SJCRH30 (cell line): ENCODE results near the gene TM7SF2. TPM values are rescaled to one million over a fixed set of nuclear protein-coding genes. Genes with fewer than 3 reads are reported as not detected.

Experiments used
- DNase-seq, 2 experiments: peaks; one replicate each; pipeline ENCODE4 v3.0.0-alpha.2; 2015 to 2020
- H3K27ac ChIP-seq: fragments of 250-450 bp; sonication (Bioruptor Pico); 2 replicates; pipeline ENCODE4 v1.5.1; 2020; ENCODE audit warnings: mild to moderate bottlenecking, moderate library complexity
- H3K27me3 ChIP-seq: fragments of 250-450 bp; sonication (Bioruptor Pico); 2 replicates; pipeline ENCODE4 v1.5.1; 2020; ENCODE audit warnings: mild to moderate bottlenecking, moderate library complexity
- H3K36me3 ChIP-seq: fragments of 250-450 bp; sonication (Bioruptor Pico); 2 replicates; pipeline ENCODE4 v1.5.1; 2020; ENCODE audit warnings: mild to moderate bottlenecking, moderate library complexity
- H3K4me1 ChIP-seq: fragments of 250-450 bp; sonication (Bioruptor Pico); 2 replicates; pipeline ENCODE4 v1.5.1; 2020; ENCODE audit warnings: mild to moderate bottlenecking, moderate library complexity
- H3K4me3 ChIP-seq: fragments of 250-450 bp; sonication (Bioruptor Pico); 2 replicates; pipeline ENCODE4 v1.5.1; 2020; ENCODE audit warnings: mild to moderate bottlenecking, moderate library complexity
- H3K9me3 ChIP-seq: fragments of 250-450 bp; sonication (Bioruptor Pico); replicated peaks from 2 replicates; pipeline ENCODE4 v1.5.1; 2020; ENCODE audit warnings: mild to moderate bottlenecking, moderate library complexity
- total RNA-seq: library from RNA; depleted of rRNA; stranded (reverse); fragments of >200 nt; shearing (Covaris generic); gene quantifications from 2 replicates; pipeline ENCODE4 v1.2.3, GENCODE V29; 2014

TM7SF2 gene
- total RNA-seq, 1 experiment from 2014 or later: 3.7 TPM

DNA sequence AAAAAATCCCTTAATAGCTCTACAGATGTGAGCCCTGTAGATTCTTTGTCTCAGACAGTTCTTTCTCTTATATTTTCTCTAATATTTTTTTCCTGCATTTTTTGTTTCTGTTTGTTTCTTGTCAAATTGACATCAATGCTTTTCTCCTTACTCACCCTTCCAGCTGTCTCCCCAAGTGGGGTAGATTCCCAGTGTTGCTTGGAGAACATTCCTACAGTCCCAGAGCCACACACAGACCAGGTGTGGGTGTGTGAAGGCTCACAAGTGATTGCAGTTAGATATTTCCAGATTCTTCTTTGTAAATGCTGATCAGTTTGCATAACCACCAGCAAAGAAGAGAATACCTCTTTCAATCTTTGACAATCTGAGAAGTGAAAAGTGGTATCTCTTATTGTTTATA is 8.2 kb upstream of the TM7SF2 start:
- no peaks in the 10 kb centered on the region for H3K36me3 ChIP-seq

GRCh38 chr11:65104628-65105027 is 7.0 kb upstream of the TM7SF2 start:
- no peaks in the 10 kb centered on the region for H3K27me3 ChIP-seq
- DNase-seq: no peak
- H3K36me3 ChIP-seq: no peaks in the 10 kb centered on the region
- H3K4me3 ChIP-seq: no peak overlapping the region
- H3K4me1 ChIP-seq: peaks cover 12% of the 10 kb centered on the region; the same call in 1 of the 2 replicates
- no peaks in the 10 kb centered on the region for H3K9me3 ChIP-seq
- H3K27ac ChIP-seq: no peak overlapping the region

More for the DNA sequence above, 8.2 kb upstream of the TM7SF2 start:
- Histone ChIP-seq H3K9me3 (no peaks in the 10 kb centered on the region), H3K27ac (no peak overlapping the region), H3K27me3 (no peaks in the 10 kb centered on the region), H3K4me3 (no peak overlapping the region), H3K4me1 (peaks cover 12% of the 10 kb centered on the region; the same call in 1 of the 2 replicates)
- DNase-seq: no peak

- Histone ChIP-seq H3K9me3 (no peaks in the 10 kb centered on the region), H3K27me3 (no peaks in the 10 kb centered on the region), H3K4me3 (no peak overlapping the region), H3K27ac (no peak overlapping the region), H3K4me1 (peaks cover 9% of the 10 kb centered on the region; the same call in 1 of the 2 replicates), H3K36me3 (no peaks in the 10 kb centered on the region)
- DNase-seq: no peak
Observed at GRCh38 chr11:65107078-65107477, 4.6 kb upstream of the TM7SF2 start.

DNA sequence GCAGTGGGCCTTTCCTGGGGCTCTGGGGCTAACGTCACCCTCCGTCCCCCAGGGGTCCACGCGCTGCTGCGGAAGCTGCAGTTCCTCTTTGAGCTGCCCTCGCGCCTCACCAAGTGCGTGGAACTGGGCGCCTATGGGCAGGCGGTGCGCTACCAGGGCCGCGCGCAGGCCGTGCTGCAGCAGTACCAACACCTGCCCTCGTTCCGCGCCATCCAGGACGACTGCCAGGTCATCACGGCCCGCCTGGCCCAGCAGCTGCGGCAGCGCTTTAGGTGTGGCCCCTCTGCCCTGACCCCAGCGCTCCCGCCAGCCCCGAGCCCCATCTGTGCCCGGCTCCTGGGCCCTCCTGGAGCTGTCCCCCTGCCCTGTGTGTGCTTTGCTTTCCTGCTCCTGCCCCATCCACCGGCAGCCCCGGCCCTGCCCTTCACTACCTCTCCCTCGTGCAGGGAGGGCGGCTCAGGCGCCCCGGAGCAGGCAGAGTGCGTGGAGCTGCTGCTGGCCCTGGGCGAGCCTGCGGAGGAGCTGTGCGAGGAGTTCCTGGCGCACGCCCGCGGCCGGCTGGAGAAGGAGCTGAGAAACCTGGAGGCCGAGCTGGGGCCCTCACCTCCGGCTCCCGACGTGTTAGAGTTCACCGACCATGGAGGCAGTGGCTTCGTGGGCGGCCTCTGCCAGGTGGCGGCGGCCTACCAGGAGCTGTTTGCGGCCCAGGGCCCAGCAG is 3.8 kb upstream of the TM7SF2 start:
- Histone ChIP-seq H3K4me1 (peaks cover 2% of the 10 kb centered on the region; the same call in 1 of the 2 replicates), H3K9me3 (no peaks in the 10 kb centered on the region), H3K27ac (no peak overlapping the region), H3K4me3 (no peak overlapping the region), H3K36me3 (no peaks in the 10 kb centered on the region), H3K27me3 (no peaks in the 10 kb centered on the region)
- no peak for DNase-seq

DNA sequence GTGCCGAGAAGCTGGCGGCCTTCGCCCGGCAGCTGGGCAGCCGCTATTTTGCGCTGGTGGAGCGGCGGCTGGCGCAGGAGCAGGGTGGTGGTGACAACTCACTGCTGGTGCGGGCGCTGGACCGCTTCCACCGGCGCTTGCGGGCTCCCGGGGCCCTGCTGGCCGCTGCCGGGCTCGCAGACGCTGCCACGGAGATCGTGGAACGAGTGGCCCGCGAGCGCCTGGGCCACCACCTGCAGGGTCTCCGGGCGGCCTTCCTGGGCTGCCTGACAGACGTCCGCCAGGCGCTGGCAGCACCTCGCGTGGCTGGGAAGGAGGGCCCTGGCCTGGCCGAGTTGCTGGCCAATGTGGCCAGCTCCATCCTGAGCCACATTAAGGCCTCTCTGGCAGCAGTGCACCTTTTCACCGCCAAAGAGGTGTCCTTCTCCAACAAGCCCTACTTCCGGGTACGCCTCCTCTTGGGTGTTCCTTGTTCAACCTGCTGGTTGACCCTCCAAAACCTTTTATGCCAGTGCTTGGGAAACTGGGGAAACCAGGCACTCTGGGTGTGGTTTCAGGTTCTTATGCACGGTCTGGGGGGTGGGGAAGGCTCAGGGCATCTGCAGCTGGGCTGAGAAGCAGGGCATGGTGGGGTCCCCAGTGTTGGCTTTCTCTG is 3.1 kb upstream of the TM7SF2 start:
- Histone ChIP-seq H3K36me3 (no peaks in the 10 kb centered on the region), H3K27me3 (no peaks in the 10 kb centered on the region), H3K4me1 (peaks cover 2% of the 10 kb centered on the region; the same call in 1 of the 2 replicates), H3K4me3 (no peak overlapping the region), H3K27ac (no peak overlapping the region), H3K9me3 (no peaks in the 10 kb centered on the region)
- no peak for DNase-seq

DNA sequence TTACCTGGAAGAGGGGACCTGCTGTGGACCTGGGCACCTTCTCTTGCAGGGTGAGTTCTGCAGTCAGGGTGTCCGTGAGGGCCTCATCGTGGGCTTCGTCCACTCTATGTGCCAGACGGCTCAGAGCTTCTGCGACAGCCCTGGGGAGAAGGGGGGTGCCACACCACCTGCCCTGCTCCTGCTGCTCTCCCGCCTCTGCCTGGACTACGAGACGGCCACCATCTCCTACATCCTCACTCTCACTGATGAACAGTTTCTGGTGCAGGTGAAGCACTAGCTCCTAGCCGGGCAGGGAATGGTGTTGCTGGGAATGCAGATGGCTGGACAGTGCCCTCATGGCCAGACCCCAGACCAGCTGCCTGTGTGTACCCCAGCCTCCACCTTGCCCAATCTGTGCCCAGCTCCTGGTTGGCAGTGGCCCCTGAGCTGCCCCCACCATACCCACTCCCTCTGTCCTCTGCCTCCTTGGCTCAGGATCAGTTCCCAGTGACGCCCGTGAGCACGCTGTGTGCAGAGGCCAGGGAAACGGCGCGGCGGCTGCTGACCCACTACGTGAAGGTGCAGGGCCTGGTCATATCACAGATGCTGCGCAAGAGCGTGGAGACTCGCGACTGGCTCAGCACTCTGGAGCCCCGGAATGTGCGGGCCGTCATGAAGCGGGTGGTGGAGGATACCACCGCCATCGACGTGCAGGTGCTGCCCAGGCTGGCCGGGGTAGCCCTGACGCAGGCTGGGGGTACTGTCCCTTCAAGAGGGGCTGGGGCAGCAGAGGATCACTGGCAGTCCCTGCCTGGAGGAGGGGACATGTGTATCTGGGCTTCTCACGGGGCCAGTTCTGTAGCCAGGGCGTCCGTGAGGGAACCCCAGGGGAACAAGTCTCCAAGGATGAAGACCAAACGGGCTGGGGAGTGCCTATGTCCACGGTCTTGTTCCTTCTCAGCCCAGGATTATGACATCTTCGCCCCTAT is 2.2 kb upstream of the TM7SF2 start:
- Histone ChIP-seq H3K36me3 (no peaks in the 10 kb centered on the region), H3K4me3 (no peak overlapping the region), H3K27ac (no peak overlapping the region), H3K27me3 (no peaks in the 10 kb centered on the region), H3K4me1 (peaks cover 2% of the 10 kb centered on the region; the same call in 1 of the 2 replicates), H3K9me3 (no peaks in the 10 kb centered on the region)
- no peak for DNase-seq

- peak; percentile 80 to 89 for DNase-seq
- H3K27me3 ChIP-seq: no peaks in the 10 kb centered on the region
- H3K4me1 ChIP-seq: peaks cover 2% of the 10 kb centered on the region; the same call in 1 of the 2 replicates
- no peaks in the 10 kb centered on the region for H3K36me3 ChIP-seq
- H3K27ac ChIP-seq: no peak overlapping the region
- H3K9me3 ChIP-seq: no peaks in the 10 kb centered on the region
- no peak overlapping the region for H3K4me3 ChIP-seq
Observed at GRCh38 chr11:65110354-65110861, 1.3 kb upstream of the TM7SF2 start.

- H3K4me1 ChIP-seq: peaks cover 2% of the 10 kb centered on the region; the same call in 1 of the 2 replicates
- no peaks in the 10 kb centered on the region for H3K36me3 ChIP-seq
- H3K9me3 ChIP-seq: no peaks in the 10 kb centered on the region
- no peak for DNase-seq
- no peaks in the 10 kb centered on the region for H3K27me3 ChIP-seq
- no peak overlapping the region for H3K27ac ChIP-seq
- H3K4me3 ChIP-seq: no peak overlapping the region
Observed at GRCh38 chr11:65111159-65111743, 421 bp upstream of the TM7SF2 start.

GRCh38 chr11:65112546-65113360 is 1.1 kb downstream of the TM7SF2 start:
- H3K4me1 ChIP-seq: peaks cover 5% of the 10 kb centered on the region; the same call in 1 of the 2 replicates
- H3K9me3 ChIP-seq: no peaks in the 10 kb centered on the region
- no peak overlapping the region for H3K27ac ChIP-seq
- H3K36me3 ChIP-seq: no peaks in the 10 kb centered on the region
- no peak for DNase-seq
- no peak overlapping the region; the same call in 1 of the 2 replicates for H3K4me3 ChIP-seq
- no peaks in the 10 kb centered on the region for H3K27me3 ChIP-seq

- no peak for DNase-seq
- Histone ChIP-seq H3K4me1 (peaks cover 5% of the 10 kb centered on the region; the same call in 1 of the 2 replicates), H3K27ac (no peak overlapping the region), H3K9me3 (no peaks in the 10 kb centered on the region), H3K27me3 (no peaks in the 10 kb centered on the region), H3K4me3 (no peak overlapping the region), H3K36me3 (peaks cover 3% of the 10 kb centered on the region)
Observed at GRCh38 chr11:65113361-65113756, 1.7 kb downstream of the TM7SF2 start.

GRCh38 chr11:65113839-65114238 is 2.2 kb downstream of the TM7SF2 start:
- H3K9me3 ChIP-seq: no peaks in the 10 kb centered on the region
- H3K36me3 ChIP-seq: peaks cover 3% of the 10 kb centered on the region
- no peak for DNase-seq
- no peaks in the 10 kb centered on the region for H3K27me3 ChIP-seq
- H3K4me1 ChIP-seq: peaks cover 5% of the 10 kb centered on the region; the same call in 1 of the 2 replicates
- no peak overlapping the region for H3K27ac ChIP-seq
- H3K4me3 ChIP-seq: no peak overlapping the region

DNA sequence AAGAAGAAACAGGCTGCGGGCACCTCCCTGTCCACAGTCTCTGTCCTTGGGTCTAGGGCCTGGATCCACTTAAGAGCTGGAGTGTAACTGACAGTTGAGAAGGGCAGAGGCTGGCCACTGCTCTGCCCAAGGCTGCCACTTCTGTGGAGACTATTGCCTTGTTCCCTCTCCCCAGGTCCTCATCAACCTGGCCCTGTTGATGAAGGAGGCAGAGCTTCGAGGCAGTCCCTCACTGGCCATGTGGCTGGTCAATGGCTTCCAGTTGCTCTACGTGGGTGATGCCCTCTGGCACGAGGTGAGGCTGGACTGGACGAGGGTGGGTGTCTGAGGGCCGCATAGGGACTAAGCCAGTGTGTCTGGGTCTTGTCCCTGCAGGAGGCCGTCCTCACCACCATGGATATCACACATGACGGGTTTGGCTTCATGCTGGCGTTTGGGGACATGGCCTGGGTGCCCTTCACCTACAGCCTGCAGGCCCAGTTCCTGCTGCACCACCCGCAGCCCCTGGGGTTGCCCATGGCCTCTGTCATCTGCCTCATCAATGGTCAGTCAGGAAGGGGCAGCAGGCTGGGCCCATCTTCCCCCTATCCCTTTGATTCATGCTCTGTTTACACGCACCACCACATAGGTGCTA is 3.0 kb downstream of the TM7SF2 start:
- no peak for DNase-seq
- no peak overlapping the region for H3K27ac ChIP-seq
- no peak overlapping the region for H3K4me3 ChIP-seq
- no peaks in the 10 kb centered on the region for H3K27me3 ChIP-seq
- peaks cover 7% of the 10 kb centered on the region for H3K36me3 ChIP-seq
- H3K9me3 ChIP-seq: no peaks in the 10 kb centered on the region
- H3K4me1 ChIP-seq: peaks cover 5% of the 10 kb centered on the region; the same call in 1 of the 2 replicates
